ENCODE measurements around the gene PPARA.

Gene PPARA

GRCh38 chr22:46219636-46220035 lies 69.3 kb downstream of the PPARA start:
- DNase-seq = no peak

DNA sequence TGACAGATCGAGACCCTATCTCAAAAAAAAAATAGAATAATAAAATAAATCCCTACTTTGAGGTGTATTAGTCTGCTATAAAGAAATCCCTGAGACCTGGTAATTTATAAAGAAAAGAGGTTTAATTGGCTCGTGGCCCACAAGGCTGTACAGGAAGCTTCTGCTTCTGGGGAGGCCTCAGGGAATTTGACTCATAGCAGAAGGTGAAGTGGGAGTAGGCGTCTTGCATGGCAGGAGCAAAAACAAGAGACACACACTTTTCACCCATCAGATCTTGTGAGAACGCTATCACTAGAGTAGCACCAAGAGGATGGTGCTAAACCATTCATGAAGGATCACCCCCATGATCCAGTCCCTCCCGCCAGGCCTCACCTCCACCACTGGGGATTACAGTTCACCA lies 70.6 kb downstream of the PPARA start:
- DNase-seq = no peak

DNA sequence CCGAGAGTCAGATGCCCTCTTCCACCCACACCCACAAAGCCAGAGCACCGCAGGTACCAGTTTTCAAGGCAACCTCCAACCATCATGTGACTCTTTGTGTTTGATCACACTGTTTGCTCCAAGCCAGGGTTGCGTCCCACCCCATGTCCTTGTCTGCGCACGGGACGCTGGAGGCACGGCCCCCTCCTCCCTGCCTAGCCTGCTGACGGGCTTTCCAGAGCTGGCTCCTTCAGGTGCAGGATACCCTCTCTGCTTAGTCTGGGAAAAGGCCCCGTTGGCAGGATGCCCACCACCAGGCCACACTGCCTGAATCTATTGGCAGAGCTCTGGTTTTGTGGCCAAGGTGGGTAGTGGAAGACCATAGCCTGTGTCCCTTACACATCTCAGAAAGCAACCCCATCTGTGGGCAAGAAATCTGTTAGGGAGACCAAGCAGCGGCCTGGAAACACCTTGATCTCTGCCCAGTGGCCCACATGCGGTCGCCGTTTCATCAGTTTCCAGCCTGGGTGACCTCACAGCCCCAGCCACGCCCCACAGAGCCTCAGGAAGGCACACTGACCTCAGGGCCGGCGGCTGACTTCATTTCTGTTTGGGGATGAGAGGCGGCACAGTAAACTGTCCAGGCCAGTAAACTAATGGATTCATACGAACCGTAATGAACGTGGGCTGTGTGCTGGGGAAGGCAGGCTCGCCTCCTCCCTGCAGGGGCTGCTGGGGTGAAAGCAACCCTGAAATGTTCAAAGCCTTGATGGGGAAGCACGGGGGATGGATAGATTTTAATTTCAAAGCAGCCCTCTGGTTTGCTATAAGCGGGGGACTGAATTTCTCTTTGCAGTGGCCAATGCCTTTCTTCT lies 73.9 kb downstream of the PPARA start:
- DNase-seq = no peak

DNA sequence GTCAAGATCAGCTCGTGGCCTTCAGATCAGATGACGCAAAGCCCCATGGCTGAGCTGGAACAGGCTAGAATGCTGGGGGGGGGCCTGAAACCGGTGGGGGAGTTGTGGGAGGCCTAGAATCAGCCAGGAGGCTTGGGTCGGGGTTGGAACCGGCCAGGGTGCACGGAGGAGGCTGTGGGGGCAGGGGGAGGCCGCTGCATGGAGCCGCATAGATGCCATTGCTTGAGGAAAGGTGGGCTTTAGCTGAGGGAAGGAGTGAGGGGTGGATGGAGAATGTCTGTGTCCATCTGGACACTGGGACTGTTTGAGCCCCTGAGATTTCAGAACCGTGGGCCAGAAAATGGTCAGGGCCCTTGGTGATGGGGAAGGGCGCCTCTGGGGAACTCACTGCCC lies 74.6 kb downstream of the PPARA start:
- DNase-seq = no peak

DNA sequence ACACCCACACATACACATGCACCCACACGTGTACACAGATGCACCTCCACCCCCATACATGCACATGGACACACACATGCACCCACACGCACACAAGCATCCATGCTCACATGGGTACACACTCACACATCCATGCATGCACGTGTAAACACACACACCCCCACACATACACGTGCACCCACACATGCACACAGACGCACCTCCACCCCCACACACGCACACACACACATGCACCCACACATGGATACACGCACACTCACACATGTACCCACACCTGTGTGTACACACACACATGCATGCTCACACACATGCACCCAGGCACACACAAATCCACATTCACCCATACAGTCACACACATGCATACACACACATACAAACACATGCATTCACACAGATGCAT lies 75.3 kb downstream of the PPARA start:
- no peak for DNase-seq

DNA sequence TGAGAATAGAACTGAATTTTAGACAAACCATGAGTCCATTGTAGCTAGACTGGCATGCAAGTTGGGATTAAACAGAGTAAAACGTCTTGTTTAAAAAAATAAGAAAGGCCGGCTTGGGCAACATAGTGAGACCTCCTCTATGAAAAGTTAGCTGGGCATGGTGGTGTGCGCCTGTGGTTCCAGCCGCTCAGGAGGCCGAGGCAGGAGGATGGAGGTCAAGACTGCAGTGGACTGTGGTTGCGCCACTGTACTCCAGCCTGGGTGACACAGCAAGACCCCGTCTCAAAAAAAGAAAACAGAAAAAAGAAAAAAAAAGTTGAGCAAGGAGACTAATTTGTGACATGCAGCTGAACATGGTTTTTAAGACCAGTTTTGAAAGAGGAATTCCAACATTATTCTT lies 76.3 kb downstream of the PPARA start:
- no peak for DNase-seq

DNA sequence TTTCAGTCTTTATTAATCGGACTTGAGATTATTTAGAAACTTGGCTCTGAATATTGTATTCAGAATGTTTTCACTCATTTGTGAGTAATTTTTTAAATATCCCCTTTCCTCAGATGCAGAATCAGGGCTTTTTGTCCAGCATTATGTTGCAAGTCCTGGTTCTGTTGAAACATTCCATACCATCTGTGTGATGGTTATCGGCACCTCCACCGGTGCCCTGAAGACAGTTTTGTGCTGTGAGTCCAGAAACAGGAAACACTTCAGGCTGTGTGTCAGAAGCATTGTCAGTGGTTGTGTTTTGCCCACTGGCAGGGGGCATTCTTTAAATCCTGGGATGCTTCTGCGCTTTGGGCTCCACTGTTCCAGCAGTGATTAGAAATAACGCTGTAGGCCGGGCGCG lies 79.4 kb downstream of the PPARA start:
- no peak for DNase-seq

- DNase-seq = no peak
Observed at GRCh38 chr22:46230262-46230901, 80.1 kb downstream of the PPARA start.

- DNase-seq = no peak
Observed at GRCh38 chr22:46233231-46233630, 82.9 kb downstream of the PPARA start.

DNA sequence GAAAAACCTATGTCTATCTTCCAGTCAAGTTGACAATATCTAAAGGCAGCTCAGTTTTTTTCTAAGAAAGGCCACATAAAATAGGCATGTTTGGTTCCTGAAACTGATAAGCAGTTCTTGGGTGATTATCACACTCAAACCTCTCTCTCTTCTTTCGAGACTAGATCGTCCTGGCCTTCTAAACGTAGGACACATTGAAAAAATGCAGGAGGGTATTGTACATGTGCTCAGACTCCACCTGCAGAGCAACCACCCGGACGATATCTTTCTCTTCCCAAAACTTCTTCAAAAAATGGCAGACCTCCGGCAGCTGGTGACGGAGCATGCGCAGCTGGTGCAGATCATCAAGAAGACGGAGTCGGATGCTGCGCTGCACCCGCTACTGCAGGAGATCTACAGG lies 84.6 kb downstream of the PPARA start:
- DNase-seq = no peak

DNA sequence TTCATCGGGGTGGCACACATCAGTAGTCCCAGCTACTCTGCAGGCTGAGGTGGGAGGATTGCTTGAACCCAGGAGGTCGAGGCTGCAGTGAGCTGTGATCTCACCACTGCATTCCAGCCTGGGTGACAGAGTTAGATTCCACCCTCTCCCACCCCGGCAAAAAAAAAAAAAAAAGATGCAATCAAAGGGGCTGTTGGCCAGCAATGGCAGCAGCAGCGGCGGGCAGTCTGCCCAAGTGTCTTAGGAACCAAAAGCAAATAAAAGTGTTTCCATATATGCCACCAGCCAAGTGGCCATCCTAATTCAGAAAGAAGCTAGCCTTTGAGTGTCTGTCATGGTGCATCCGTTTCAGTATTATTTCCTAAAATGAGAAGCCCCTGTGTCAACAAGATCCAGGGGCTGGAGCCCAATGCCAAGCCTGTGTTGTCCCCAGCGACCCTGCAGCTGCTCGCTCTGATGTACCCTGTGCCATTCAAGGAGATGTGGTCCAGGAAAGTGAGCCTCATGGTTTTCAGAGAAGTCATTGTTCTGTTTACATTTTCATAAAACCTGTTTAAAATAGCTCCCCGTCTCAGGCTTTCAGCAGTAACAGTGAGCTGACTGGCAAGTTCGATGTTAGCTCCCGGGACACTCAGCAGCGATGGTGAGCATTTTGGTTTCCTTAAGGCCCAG lies 87.3 kb downstream of the PPARA start:
- DNase-seq = no peak

DNA sequence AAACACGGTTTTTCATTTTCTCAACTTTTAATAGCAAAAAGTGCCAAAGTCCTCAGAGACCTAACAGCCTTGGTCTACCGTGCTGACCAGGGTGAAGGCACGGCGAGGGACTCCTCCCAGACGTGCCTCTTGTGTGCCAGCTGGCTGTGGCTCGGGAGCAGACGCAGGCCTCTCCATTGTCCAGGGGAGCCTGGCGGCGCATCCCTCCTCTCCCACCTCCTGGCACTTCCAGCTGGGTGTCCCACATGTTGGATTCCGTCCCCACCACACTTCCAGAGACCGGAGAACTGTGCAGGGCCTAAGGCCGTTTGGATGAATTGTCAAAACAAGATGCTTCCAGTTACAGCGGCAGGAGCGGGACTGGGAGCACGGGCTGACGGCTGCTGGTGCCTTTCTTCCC lies 88.2 kb downstream of the PPARA start:
- DNase-seq = no peak

DNA sequence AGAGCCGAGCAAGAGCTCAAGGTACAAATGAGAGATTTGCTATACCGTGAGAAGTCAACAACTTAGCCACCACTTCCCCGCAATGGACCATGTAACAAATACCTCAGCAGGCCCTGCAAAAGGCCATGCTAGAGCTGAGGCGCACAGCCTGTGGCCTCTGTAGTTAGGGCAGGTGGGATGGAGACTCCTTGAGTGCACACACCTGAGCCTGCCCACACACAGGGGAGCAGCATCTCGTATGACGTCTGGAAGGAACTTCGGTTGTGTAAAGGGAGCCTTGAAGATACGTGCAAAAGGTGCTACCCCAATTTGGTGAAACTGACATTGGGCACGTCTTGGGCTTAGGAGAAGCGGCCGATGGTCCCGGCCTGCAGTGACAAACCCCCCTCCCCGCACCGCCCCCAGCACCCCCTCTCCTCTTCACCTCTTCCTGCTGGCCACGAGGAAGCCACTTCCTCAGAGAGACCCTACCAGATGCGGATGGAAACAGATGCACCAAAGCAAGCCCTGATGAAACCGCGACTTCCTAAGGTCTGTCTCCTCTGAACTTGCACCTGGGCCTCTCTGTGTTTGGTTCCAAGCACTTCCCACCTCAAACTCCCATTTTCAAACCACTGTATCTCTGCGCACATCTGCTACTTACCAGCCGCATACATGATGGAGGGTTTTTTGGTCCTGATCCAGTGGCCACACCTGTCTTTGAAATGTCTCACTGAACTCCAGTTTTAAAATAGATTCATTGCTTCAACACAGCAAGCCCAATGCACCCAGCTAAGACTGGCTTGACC lies 89.1 kb downstream of the PPARA start:
- DNase-seq = no peak

GRCh38 chr22:46240073-46240472 lies 89.7 kb downstream of the PPARA start:
- DNase-seq = no peak

GRCh38 chr22:46240506-46240905 lies 90.2 kb downstream of the PPARA start:
- no peak for DNase-seq

DNA sequence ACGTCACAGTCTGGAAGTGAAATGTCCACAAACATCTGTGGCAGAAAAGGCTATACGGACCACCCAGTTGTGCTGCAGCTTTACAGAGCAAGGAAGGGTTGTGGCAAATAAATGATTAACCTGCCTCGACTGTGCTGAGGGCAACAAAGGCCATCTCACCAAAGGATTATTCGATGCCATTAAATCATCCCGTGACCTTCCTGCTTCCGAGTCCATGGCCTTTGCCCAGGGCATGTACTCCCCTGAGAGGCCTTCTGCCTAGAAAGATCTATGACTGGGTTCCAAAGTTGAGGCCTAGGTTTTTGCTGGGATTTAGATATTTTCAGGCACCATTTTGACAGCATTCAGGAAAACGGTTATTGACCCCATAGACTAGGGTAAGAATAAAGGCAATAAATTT lies 90.6 kb downstream of the PPARA start:
- DNase-seq = no peak

- no peak for DNase-seq
Observed at GRCh38 chr22:46241396-46242007, 91.2 kb downstream of the PPARA start.

- no peak for DNase-seq
Observed at GRCh38 chr22:46242076-46242475, 91.8 kb downstream of the PPARA start.

- DNase-seq = no peak
Observed at GRCh38 chr22:46244771-46245170, 94.4 kb downstream of the PPARA start.

- no peak for DNase-seq
Observed at GRCh38 chr22:46245511-46245910, 95.2 kb downstream of the PPARA start.

- no peak for DNase-seq
Observed at GRCh38 chr22:46246178-46246577, 95.9 kb downstream of the PPARA start.

- no peak for DNase-seq
Observed at GRCh38 chr22:46247443-46247975, 97.2 kb downstream of the PPARA start.
